Subcutaneous adipose tissue (tissue), 4 donors: ENCODE data around the gene LPCAT2. TPM values are rescaled to one million over a fixed set of nuclear protein-coding genes. Genes with fewer than 3 reads are reported as not detected.

Experiments
- CTCF ChIP-seq: fragments of 450-650 bp; IDR thresholded peaks from one replicate; pipeline ENCODE4 v1.5.1; 2016; ENCODE audit warnings: low read depth, mild to moderate bottlenecking, control low read depth, antibody characterized with exemption, moderate library complexity
- total RNA-seq, 4 donors: library from RNA; depleted of rRNA; stranded (reverse); fragments of >200 nt; gene quantifications; one replicate each; pipeline ENCODE4 v1.1.0, GENCODE V29; 2016

Gene LPCAT2
- total RNA-seq, 4 donors from 2014 or later = 14.1 to 37.1 (median 18.5) TPM

GRCh38 chr16:55475919-55476318, 33.0 kb upstream of the LPCAT2 start:
- no peak for TF ChIP-seq CTCF

- no peak for TF ChIP-seq CTCF
Measured at GRCh38 chr16:55476625-55477533, 32.0 kb upstream of the LPCAT2 start.

GRCh38 chr16:55477736-55478135, 31.1 kb upstream of the LPCAT2 start:
- TF ChIP-seq CTCF = no peak

- TF ChIP-seq CTCF = no peak
Measured at GRCh38 chr16:55478827-55479429, 29.9 kb upstream of the LPCAT2 start, which contains the start of gene MMP2. TSS of gene MMP2 (plus strand) at chr16:55479198. CDS start at chr16:55479480, 282 bp downstream.

GRCh38 chr16:55479430-55480140, 29.3 kb upstream of the LPCAT2 start:
- no peak for TF ChIP-seq CTCF

- no peak for TF ChIP-seq CTCF
Measured at GRCh38 chr16:55480228-55480655, 28.6 kb upstream of the LPCAT2 start.

GRCh38 chr16:55481023-55481422, 27.8 kb upstream of the LPCAT2 start:
- TF ChIP-seq CTCF = no peak
